ENCODE results near the gene MALRD1. TPM values are rescaled to one million over a fixed set of nuclear protein-coding genes. Genes with fewer than 3 reads are reported as not detected.

The MALRD1 gene
- total and polyA plus RNA-seq, 2 donors, result 0.27 to 2.5 TPM

DNA sequence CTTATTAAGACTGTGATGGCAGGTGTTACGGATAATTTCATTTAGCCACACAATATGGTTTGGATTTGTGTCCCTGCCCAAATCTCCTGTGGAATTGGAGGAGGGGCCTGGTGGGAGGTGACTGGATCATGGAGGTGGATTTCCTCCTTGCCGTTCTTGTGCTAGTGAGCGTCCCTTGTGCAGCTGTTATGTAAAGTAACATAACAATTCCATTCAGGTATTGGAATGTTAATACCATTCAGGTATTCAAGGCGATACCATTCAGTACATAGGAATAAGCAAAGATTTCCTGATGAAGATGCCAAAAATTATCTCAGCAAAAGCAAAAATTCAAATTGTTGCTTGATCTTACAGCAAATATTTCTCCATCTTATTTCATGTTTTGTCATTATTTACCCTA is 735.1 kb downstream of the MALRD1 start:
- Histone ChIP-seq H3K4me1 (ENCODE audit: control insufficient read depth in 2 of 2, insufficient read depth in 2 of 2, low read length in 2 of 2) (no peaks in the 10 kb centered on the region), H3K27ac (ENCODE audit: low read depth in 1 of 2, low read length in 1 of 2) (no peak overlapping the region), H3K4me3 (ENCODE audit: low read length in 2 of 2) (no peak overlapping the region), H3K9me3 (ENCODE audit: control insufficient read depth in 2 of 2, insufficient read depth in 1 of 2, low read length in 1 of 2) (no peaks in the 10 kb centered on the region), H3K27me3 (ENCODE audit: control insufficient read depth in 2 of 2, insufficient read depth in 1 of 2, low read length in 1 of 2) (no peaks in the 10 kb centered on the region), H3K36me3 (ENCODE audit: control insufficient read depth in 2 of 2, insufficient read depth in 2 of 2, low read length in 1 of 2) (no peaks in the 10 kb centered on the region)
- DNase-seq (ENCODE audit: low read depth in 6 of 9, low spot score in 9 of 9), result no peak
- WGBS, result 98% methylated on average over 4 of the region's 4 CpGs
